Body of pancreas (tissue), 4 donors: ENCODE measurements around the gene EEF1AKMT3.

Experiments used
- POLR2A ChIP-seq, 3 donors: fragments of 450-650 bp; IDR thresholded peaks; one replicate each; pipeline ENCODE4 v1.6.1; 2016; ENCODE audit warnings: antibody characterized with exemption in 3 of 3, mild to moderate bottlenecking in 2 of 3
- TF ChIP-seq, protein P1 (sequence below), 7 experiments: fragments of 450-650 bp in 4 of 7; fragments of 200-600 bp in 3 of 7; sonication (generic) in 3 of 7; IDR thresholded peaks; one replicate each; pipeline ENCODE4 v1.5.1; 2016 to 2019; ENCODE audit warnings: antibody characterized with exemption in 7 of 7

GRCh38 chr12:57813971-57814772 is 41.8 kb downstream of the EEF1AKMT3 start:
- TF ChIP-seq, protein P1, sequence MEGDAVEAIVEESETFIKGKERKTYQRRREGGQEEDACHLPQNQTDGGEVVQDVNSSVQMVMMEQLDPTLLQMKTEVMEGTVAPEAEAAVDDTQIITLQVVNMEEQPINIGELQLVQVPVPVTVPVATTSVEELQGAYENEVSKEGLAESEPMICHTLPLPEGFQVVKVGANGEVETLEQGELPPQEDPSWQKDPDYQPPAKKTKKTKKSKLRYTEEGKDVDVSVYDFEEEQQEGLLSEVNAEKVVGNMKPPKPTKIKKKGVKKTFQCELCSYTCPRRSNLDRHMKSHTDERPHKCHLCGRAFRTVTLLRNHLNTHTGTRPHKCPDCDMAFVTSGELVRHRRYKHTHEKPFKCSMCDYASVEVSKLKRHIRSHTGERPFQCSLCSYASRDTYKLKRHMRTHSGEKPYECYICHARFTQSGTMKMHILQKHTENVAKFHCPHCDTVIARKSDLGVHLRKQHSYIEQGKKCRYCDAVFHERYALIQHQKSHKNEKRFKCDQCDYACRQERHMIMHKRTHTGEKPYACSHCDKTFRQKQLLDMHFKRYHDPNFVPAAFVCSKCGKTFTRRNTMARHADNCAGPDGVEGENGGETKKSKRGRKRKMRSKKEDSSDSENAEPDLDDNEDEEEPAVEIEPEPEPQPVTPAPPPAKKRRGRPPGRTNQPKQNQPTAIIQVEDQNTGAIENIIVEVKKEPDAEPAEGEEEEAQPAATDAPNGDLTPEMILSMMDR (IDR thresholded peaks at IDR 0.05), result no peak
- TF ChIP-seq POLR2A (IDR thresholded peaks at IDR 0.05), result no peak
